HG03060 (cell line): ENCODE results near the gene SLC12A3.
"Not testable (repeated sequence)": the region's sequence is repeated elsewhere in the genome, so short reads cannot be mapped to it uniquely, and the experiment has no call there.

Experiments
- ATAC-seq: cut with Tn5 transposase; IDR thresholded peaks from one replicate; pipeline ENCODE4 v1.9.1; 2021; ENCODE audit warnings: low read depth, moderate number of reproducible peaks; ENCODE audit not compliant: unreplicated experiment

Gene SLC12A3

GRCh38 chr16:56915336-56916119 is 50.5 kb downstream of the SLC12A3 start:
- no peak for ATAC-seq

- ATAC-seq: peak; percentile 74
Measured at GRCh38 chr16:56916571-56917403, 51.8 kb downstream of the SLC12A3 start.

GRCh38 chr16:56918467-56919012 is 53.5 kb downstream of the SLC12A3 start:
- no peak for ATAC-seq

GRCh38 chr16:56919099-56919800 is 54.2 kb downstream of the SLC12A3 start:
- ATAC-seq: no peak

- ATAC-seq: no peak
Measured at GRCh38 chr16:56921571-56921970, 56.6 kb downstream of the SLC12A3 start.

GRCh38 chr16:56923481-56924091 is 58.6 kb downstream of the SLC12A3 start:
- ATAC-seq: no peak

- ATAC-seq: no peak
Measured at GRCh38 chr16:56927471-56927870, 62.5 kb downstream of the SLC12A3 start.

GRCh38 chr16:56929639-56930038 is 64.6 kb downstream of the SLC12A3 start:
- ATAC-seq: no peak

GRCh38 chr16:56930486-56931270 is 65.7 kb downstream of the SLC12A3 start:
- no peak for ATAC-seq

- ATAC-seq: peak; percentile 29
Measured at GRCh38 chr16:56931271-56931891, 66.4 kb downstream of the SLC12A3 start.

GRCh38 chr16:56931892-56932720 is 67.1 kb downstream of the SLC12A3 start, which contains the start of gene HERPUD1:
Gene HERPUD1 (plus strand): TSS chr16:56932142. CDS start chr16:56932245, 103 bp downstream.
- peak; percentile 56 for ATAC-seq

GRCh38 chr16:56932721-56933619 is 68.0 kb downstream of the SLC12A3 start:
- no peak for ATAC-seq

- no peak for ATAC-seq
Measured at GRCh38 chr16:56933828-56934598, 69.0 kb downstream of the SLC12A3 start.

- ATAC-seq: not testable (repeated sequence)
Measured at GRCh38 chr16:56934599-56935145, 69.7 kb downstream of the SLC12A3 start.

GRCh38 chr16:56935201-56935600 is 70.2 kb downstream of the SLC12A3 start:
- no peak for ATAC-seq

GRCh38 chr16:56936491-56936890 is 71.5 kb downstream of the SLC12A3 start:
- no peak for ATAC-seq
